ENCODE data around the gene PRKAA1.
A peak's percentile ranks its signal among the peaks of the same experiment; 100 is the strongest.

The PRKAA1 gene

DNA sequence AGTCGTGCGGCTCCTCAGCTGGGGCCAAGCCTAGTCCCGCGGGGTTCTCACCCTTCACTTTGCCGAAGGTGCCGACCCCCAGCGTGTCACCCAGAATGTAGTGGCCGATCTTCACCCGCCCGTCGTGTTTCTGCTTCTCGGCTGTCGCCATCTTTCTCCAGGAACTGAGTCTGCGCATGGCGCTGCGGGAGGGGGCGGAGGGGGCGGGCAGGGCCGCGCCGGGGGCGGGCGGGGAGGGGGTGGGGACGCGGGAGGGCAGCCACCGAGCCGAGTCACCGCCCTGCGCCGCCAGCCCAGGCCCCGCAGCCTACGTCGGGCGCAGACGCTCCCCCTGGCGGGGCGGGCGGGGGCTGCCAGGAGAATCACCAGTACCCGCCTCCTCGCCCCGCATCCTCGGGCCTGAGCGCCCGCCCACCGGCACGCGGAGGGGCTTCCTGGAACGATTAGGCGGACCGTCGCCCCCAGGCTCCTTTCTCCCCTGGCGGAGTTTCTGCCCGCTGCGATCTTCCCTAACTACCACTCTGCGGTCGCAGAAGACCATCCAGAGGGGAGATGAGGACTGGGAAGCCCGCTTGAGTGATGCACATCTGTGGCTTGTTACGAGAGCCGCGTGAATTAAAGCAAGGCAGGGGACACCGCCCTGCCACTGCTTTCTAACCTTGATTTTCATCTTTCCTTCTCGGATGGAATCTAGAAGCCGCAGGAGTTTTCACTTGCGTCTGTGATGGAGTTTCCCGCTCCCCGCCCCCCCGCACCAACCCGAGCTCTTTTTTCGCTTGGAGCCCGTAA is at the start of gene PRKAA1:
Gene PRKAA1, minus strand, starts transcription at position 363 of the 789 bp plus-strand sequence. Its CDS starts 185 bp downstream, at position 178.
- TF ChIP-seq, protein P1, sequence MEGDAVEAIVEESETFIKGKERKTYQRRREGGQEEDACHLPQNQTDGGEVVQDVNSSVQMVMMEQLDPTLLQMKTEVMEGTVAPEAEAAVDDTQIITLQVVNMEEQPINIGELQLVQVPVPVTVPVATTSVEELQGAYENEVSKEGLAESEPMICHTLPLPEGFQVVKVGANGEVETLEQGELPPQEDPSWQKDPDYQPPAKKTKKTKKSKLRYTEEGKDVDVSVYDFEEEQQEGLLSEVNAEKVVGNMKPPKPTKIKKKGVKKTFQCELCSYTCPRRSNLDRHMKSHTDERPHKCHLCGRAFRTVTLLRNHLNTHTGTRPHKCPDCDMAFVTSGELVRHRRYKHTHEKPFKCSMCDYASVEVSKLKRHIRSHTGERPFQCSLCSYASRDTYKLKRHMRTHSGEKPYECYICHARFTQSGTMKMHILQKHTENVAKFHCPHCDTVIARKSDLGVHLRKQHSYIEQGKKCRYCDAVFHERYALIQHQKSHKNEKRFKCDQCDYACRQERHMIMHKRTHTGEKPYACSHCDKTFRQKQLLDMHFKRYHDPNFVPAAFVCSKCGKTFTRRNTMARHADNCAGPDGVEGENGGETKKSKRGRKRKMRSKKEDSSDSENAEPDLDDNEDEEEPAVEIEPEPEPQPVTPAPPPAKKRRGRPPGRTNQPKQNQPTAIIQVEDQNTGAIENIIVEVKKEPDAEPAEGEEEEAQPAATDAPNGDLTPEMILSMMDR (IDR thresholded peaks at IDR 0.05; ENCODE audit: low read depth, low read length), result peak; percentile 47
- peak; percentile 73 for DNase-seq (ENCODE audit: extremely low read depth, low read depth)

DNA sequence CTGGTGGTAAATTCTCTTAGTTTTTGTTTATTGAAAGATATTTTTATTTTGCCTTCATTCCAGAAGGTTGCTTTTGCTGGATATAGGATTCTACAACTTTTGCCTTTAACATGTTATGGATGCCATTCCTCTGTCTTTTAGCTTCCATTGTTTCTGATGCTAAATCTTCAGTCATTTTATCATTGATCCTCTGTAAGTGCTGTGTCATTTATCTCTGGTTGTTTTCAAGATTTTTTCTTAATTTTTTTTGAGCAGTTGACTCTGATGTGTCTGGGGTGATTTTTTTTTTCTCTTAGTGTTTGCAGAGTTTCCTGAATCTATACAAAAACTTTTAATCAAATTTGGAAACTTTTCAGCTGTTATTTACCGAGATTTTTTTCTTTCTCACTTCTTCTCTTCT is 49.4 kb upstream of the PRKAA1 start:
- no peak for DNase-seq (ENCODE audit: extremely low read depth, low read depth)
- TF ChIP-seq, protein P1 (IDR thresholded peaks at IDR 0.05; ENCODE audit: low read depth, low read length), result no peak

DNA sequence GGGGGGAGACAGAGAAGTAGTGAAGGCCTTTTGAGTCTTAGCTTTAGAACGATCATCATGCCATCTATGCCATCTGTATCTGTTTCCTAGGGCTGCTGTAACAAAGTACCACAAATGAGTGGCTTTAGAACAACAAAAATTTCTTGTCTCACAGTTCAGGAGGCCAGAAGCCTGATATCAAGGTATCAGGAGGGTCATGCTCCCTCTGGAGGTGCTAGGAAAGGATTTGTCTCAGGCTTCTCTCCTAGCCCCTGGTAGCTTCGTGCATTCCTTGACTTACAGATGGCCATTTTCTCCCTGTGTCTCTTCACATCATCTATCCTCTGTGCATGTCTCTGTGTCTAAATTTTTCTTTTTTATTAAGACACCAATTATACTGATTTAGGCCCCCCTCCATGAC is 48.2 kb upstream of the PRKAA1 start:
- DNase-seq (ENCODE audit: extremely low read depth, low read depth), result no peak
- TF ChIP-seq, protein P1 (IDR thresholded peaks at IDR 0.05; ENCODE audit: low read depth, low read length), result no peak

DNA sequence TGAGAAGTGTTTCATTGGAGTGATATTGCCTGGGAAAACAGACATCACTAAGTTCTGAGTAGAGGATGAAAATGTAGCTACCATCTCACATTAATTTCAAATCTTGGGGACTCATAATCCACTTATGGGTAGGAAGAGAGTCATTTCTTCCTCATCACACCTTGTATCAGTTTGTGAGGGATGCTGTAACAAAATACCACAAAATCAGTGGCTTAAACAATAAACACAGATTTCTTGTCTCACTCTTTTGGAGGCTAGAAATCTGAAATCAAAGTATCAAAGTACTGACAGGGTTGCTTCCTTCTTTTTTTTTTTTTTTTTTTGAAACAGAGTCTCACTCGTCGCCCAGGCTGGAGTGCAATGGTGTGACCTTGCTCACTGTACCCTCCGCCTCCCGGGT is 46.4 kb upstream of the PRKAA1 start:
- DNase-seq (ENCODE audit: extremely low read depth, low read depth), result no peak
- TF ChIP-seq, protein P1 (IDR thresholded peaks at IDR 0.05; ENCODE audit: low read depth, low read length), result no peak

DNA sequence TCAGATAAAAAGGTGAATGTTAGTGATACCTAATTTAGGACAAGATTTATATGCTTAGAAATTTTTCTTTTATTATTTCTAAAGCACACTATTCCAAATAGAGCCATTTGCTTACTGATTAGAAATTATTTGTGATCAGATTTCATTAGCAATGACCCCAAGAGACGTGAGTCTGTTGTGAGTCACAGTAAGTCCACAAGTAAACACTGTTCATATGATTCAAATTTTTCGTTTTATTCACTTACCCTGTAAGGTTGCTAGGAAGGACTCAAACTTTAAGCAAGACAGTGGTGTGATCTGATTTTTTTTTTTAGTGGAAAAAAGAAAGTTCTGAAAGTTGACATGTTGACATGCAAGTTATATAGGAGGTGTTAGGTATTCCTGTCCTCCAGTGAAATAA is 44.2 kb upstream of the PRKAA1 start:
- TF ChIP-seq, protein P1 (IDR thresholded peaks at IDR 0.05; ENCODE audit: low read depth, low read length), result no peak
- no peak for DNase-seq (ENCODE audit: extremely low read depth, low read depth)

DNA sequence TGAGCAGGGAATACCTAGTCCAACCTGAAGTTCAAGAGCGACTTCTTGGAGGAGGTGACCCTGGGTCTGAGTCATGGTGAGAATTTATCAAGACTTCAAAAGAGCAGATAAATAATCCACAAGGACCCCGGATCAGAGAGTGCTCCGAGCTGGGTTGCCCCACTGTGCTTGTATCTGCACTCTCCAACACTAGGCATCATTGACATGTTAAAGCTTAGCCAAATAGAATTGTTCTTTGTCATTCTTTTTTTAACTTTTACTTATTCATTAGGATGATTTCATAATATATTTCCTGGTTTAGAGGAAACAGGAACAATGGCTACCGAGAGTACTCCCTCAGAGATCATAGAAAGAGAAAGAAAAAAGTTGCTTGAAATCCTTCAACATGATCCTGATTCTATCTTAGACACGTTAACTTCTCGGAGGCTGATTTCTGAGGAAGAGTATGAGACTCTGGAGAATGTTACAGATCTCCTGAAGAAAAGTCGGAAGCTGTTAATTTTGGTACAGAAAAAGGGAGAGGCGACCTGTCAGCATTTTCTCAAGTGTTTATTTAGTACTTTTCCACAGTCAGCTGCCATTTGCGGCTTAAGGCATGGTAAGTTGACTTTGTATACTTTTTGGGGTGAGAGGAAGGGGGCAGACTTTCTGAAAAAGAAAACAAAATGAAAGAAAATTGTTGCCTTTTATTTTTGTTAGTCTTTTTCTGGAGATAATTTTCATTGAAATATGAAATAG is 43.1 kb upstream of the PRKAA1 start, which contains the start of gene CARD6:
Gene CARD6, plus strand, starts transcription at position 300 of the 738 bp plus-strand sequence. Its CDS starts 16 bp downstream, at position 316.
- no peak for DNase-seq (ENCODE audit: extremely low read depth, low read depth)
- TF ChIP-seq, protein P1 (IDR thresholded peaks at IDR 0.05; ENCODE audit: low read depth, low read length), result peak; percentile 10

DNA sequence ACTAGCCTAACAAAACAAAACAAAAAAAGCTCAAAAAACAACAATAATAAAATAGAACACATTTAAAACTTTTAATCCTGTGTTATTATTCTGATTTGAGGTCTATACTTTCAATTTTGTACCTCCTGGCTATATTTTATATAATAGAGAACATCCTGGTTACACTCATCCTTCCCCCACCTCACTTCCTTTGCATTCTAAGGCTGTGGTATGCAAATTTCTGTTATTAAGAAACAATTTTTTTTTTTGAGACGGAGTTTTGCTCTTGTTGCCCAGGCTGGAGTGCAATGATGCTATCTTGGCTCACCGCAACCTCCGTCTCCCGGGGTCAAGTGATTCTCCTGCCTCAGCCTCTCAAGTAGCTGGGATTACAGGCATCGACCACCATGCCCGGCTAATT is 39.9 kb upstream of the PRKAA1 start:
- DNase-seq (ENCODE audit: extremely low read depth, low read depth), result no peak
- TF ChIP-seq, protein P1 (IDR thresholded peaks at IDR 0.05; ENCODE audit: low read depth, low read length), result no peak
